ENCODE results near the gene DSC2.

The DSC2 gene

GRCh38 chr18:31098878-31099277, 3.3 kb downstream of the DSC2 start:
- DNase-seq (ENCODE audit: low read depth): no peak

DNA sequence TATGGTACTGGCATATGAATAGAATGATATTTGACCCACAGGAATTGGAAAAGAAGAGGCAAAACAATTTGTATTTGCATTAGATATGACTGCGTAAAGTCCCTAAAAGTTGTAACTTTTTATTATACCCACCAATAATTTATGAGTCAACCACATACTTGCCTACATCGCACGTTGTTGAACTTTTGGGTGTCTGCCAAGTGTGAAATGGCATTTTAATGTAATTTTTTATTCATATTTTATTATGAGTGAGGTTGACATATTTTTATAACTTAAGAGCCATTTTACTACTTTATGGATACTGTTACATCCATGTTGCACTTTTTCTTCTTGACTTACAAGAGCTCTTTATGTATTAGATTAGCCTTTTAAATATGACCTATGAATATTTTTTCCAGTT, 4.6 kb downstream of the DSC2 start:
- DNase-seq (ENCODE audit: low read depth): no peak

DNA sequence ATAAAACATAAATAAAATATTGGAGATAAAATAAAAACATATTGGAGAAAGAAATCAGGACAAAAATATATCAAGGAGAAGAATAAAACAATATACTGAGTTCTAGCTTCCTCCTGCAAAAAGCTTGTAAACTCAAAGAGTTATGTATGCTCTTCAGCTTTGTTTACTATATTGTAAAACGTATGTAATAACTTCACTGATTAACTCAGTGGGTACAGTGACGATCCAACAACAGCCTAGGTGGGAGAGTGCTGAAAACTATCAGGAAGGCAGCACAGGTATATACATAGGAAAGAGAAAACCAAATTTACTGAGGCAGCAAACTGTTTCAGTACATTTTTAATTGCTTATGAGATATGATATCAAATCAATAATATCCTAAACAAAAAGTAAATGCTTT, 8.3 kb downstream of the DSC2 start:
- DNase-seq (ENCODE audit: low read depth): no peak

DNA sequence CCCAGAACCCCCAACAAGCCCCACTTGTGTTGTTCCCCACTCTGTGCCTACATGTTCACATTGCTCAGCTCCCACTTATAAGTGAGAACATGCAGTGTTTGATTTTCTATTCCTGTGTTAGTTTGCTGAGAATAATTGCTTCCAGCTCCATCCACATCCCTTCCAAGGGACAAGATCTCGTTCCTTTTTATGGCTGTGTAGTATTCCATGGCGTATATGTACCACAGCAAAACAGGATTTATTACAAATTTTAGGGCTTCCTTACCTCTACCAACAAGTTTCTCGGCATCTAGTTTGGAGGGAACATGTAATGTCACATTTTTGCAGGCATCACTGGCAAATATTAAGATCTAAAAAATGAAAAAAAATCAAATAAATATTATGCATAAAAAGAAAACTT, 8.9 kb downstream of the DSC2 start:
- no peak for DNase-seq (ENCODE audit: low read depth)

GRCh38 chr18:31091350-31091749, 10.9 kb downstream of the DSC2 start:
- no peak for DNase-seq (ENCODE audit: low read depth)

DNA sequence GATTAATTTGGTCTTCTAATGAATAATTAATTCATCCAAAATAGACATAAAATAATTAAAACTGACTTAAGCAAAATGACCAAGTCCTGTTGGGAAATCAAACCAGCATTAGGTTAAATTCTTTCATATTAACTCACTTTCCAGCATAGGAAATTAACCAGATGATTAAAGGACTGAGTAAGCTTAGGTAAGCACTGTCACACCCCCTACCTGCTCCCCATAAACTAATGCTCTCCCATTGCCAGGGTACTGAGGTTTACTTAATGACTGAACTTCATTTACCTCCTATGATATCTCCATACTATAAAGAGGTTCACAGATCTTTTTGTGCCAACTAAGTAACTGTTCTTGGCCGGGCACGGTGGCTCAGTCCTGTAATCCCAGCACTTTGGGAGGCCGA, 13.7 kb downstream of the DSC2 start:
- DNase-seq (ENCODE audit: low read depth): no peak

- DNase-seq (ENCODE audit: low read depth): no peak
Measured at GRCh38 chr18:31079973-31080372, 22.2 kb downstream of the DSC2 start.

DNA sequence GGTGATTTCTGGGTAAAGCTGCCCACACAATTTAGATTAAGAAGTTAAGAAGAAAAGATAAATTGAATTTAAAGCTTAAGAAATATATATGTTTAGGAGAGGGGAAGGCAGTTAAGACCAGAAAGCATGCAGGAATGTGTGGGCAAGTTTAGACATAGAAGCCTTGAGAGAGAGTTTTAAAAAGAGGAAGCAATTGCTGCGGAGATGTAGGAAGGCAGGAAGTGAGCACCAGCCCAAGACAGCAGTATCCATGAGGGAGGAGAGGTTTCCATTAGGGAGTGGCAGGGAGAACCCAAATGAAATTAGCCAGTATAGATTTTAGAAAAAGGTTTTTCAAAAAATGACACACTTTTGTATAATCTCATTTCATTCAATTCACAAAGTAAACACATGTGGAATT, 24.3 kb downstream of the DSC2 start:
- DNase-seq (ENCODE audit: low read depth): no peak

DNA sequence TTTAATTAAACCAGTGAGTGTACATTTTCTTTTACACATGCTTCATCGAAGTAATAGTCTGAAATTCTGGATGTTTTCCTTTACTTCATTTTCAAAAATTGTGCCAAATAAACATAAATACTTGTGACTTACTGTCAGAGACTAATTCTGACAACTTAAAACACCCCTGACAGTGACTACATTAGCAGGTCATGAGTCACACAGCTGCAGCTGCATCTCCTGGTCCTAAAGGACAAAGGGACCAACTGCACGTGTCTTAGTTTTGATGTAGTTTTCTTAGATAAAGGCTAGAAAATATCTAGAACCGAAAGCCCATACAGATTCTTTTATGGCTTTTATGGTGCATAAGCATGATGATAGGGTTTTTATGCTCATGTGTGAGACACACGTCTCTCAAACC, 30.0 kb downstream of the DSC2 start:
- no peak for DNase-seq (ENCODE audit: low read depth)

- no peak for DNase-seq (ENCODE audit: low read depth)
Measured at GRCh38 chr18:31070206-31070605, 32.0 kb downstream of the DSC2 start.

DNA sequence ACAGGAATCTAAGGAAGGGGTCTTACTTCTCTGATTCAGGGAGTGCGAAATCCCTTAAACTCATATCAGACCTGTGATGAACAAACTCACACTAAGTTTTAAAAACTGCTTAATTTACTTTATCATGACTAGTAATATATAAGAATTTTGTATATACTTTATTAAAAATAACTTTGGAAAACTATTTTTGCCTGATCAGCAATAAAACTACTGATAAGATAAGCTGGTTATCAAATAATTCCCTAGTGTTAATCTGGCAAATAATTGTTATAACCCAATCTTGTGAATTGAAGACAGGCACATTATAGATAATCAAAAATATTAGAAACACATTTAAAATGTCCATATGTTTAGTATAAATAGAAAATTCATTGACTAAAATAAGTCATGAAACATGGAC, 36.0 kb downstream of the DSC2 start:
- DNase-seq (ENCODE audit: low read depth): no peak

DNA sequence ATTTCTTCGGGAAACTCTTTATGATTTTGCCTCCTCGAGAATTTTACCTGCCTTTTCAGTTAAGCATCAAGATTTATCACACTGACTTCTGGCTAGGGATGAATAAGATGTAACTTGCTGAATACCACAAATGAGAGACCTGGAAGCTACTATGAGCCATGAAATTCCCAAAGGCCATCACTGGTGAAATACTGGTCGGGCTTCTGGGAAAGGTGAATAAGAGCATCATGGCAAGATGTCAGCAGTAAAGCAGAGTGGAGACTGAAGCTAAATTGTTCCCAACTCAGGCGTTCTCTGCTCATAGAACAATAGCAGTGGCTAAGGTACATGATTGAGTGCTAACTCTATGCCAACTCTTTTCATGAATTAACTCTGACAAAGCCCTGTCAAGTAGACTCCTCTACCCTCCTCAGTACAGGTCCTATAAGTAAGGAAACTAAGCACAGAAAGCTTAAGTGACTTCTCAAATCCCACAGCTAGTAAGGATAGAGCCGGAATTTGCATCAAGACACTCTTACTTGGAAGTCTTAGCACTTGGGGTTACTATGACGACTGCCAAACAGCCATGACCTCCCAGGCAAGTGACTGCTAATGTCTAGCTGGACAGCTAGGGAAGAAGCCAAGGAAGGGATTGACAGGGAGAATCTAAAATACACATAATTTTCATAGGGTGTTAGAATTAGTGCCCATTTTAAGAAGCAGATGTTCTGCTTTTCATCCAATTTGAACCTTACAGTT, 37.0 kb downstream of the DSC2 start:
- DNase-seq (ENCODE audit: low read depth): no peak

DNA sequence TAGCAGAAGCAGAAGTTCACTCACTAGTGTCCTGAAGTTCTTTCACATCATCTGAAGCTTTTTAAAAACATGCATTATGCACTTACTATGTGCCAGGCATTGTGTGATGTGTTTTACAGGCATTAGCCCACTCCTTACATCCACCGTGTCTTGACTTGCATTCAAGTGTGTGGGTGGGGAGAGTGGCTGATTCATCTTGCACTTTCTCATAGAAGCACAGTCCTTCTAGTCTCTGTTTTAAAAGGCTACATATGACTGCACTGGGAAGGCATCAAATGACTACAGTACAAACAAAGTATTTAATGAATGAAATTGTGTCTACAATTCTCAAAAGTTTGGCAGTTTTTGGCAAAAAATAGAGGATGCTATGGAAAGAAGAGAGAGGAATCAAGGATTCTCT, 38.1 kb downstream of the DSC2 start:
- no peak for DNase-seq (ENCODE audit: low read depth)

DNA sequence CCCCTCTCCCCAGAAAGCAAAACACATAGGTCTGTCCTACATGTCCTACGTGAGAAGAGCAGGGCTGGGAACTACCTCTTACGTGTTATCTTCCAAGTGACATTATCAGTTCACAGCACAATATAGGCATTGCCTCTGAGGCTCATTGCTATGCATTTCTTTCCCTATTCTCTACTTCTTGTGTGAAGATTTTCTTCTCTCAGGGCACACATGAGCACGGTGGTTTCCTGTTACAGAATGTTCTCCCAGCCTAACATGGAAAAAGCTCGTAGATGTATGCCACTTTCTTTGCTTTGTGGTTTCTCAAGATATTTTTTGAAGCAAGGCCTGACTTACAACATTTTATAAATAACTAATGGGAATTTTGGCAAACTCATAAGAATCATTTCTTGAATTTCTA, 40.3 kb downstream of the DSC2 start:
- DNase-seq (ENCODE audit: low read depth): no peak

DNA sequence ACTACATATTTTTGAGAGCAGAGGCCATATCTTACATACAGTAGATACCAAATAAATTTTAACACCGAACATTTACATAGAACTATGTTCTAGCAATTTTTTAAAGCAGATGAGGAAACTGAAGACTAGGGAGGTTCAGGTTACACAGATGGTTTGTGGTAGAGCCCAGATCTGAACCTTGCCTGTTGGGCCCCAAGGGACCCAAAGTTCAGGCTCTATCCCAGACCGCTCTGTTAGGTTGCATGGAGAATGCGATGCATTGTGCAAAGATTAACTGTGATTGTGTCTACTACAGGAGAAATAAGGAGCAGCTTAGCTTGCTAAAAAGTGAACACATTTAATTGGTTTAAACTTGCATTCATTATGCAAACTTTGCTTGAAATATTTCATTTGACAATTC, 43.3 kb downstream of the DSC2 start:
- no peak for DNase-seq (ENCODE audit: low read depth)

DNA sequence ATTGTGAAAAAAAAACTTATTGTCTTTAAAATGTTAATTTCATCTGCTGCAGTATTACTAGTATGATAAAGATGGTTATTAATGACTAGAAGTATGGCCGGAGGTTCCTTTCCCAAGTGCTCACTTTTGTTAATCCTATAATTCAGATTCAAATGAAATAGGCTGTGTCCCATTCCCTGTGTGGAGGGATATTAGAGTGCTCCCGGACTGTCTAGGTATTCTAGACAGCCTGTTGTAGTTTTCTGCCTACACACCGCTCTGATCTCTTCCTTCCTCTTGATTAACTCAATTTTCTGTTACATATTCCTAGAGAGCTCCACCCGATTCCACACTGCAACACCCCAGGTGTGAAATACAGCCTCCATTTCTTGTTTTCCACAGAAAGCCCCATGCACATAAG, 44.3 kb downstream of the DSC2 start:
- DNase-seq (ENCODE audit: low read depth): no peak

DNA sequence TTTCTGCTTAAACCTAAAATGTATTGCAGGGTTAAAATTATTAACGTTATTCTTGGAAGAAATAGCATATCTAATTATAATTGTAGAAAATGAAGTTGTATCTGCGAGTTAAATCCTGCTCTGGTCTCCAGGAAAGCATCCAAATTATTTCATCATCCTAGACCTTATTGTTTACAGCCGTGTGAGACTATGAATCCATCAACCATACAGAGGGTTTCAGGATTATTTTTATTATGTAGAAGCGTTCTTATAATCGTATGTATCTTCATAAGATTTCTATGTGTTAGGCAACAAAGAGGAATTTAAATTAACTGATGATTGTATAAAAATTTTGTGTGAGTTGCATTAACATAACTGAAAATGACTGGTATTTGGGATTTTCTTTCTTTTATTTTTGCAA, 45.2 kb downstream of the DSC2 start:
- no peak for DNase-seq (ENCODE audit: low read depth)

DNA sequence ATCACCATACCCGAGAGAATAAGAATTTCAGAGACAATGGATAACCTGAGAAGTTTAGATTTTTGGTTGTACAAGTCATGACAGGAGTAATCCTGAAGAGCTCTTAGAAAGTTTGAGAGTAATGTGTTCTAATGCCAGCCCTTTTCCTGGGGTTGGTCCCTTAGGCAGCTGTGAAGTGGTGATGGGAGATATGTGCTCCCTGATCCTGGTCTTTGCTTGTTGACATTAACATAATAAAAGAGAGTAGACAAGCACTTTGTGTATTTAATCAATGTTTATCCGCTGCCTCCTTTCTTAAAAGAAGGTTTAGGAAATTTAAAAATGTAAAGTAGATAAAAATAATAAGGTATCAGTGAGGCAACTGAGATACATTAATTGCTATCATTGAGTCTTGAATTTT, 45.9 kb downstream of the DSC2 start:
- no peak for DNase-seq (ENCODE audit: low read depth)

DNA sequence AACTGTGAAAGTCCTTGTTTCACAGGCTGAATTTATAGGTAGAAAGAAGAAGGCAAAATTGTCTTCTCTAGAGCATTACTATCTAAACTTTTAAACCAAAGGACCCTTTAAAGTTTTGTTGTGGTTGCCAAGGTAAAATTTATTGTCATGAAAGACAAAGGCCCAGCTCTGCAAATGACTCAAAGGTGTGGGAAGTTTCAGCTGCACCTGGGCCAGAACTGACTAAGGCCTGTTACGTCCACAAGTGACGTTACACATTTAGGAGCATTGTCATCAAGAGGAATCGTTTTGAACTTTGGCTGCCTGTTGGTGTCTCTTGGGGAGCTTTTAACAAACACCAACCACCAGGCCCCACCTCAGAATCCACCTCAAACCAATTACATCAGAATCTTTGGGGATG, 51.6 kb downstream of the DSC2 start:
- no peak for DNase-seq (ENCODE audit: low read depth)

- DNase-seq (ENCODE audit: low read depth): no peak
Measured at GRCh38 chr18:31049189-31049588, 53.0 kb downstream of the DSC2 start.

DNA sequence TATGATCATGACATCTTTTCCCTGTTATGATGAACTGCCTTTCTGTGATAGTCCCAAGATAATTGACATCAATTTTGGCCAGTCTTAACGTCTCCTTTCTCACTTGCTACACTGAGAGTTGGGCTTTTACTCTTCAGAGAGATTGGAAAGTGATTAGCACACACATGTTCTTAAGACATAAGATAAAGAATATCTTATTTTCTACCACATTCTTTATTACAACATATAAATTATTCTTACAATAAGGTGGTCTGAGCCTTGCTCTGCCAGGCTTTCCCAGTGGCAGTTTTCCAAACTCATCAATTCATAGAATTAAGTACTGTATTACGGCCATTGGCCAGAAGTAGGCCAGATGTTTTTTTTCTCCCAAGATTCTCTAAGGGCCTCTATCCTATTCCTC, 54.0 kb downstream of the DSC2 start:
- DNase-seq (ENCODE audit: low read depth): no peak

GRCh38 chr18:31046916-31047315, 55.3 kb downstream of the DSC2 start:
- DNase-seq (ENCODE audit: low read depth): no peak

GRCh38 chr18:31045599-31045998, 56.6 kb downstream of the DSC2 start:
- DNase-seq (ENCODE audit: low read depth): no peak

DNA sequence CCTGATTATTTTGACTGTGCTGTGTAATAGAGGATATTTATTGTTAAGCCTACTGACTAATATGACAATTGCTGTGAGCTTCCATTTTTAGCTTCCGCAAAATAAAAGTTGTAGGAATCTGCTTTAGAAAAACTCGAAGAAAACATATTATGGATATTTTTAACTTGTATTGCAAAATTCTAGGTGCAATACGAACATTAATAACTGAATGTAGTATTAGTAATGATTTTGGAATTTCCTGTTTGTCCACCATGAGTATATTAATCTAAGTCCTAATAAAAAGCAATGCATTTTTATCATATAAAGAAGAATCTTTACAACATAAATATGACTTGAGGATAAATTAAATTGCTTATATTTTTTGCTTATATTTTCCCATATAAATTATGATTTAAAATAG, 57.3 kb downstream of the DSC2 start:
- DNase-seq (ENCODE audit: low read depth): no peak

DNA sequence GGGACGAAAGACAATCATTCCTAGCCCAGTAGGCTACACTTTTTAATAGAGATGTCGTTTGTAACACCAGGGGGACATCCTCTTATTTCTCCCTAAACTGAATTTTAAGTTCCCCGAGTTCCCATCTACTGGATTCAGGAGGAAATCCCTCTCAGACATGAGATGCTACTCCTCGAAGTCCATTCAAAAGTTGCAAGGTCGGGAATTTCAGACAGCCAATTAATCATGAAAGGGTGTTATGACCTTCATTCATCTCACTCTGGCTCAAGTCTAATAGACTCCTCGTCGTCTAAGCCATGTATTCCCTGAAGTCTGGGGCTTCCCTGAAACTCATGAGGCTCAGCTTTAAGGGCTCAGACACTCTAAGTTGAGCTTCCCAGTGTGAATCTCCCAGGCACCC, 58.5 kb downstream of the DSC2 start:
- no peak for DNase-seq (ENCODE audit: low read depth)

Data from T follicular helper cell (primary cell).